Stimulated activated CD8-positive, alpha-beta memory T cell treated with anti-CD3 and anti-CD28 coated beads, Interleukin-2, amount 100 ng/mL, for 1 hour (primary cell): ENCODE results near the gene FOXI1.
"Not testable (repeated sequence)": the region's sequence is repeated elsewhere in the genome, so short reads cannot be mapped to it uniquely, and the experiment has no call there.

Experiments
- DNase-seq, 2 donors: peaks; one replicate each; pipeline ENCODE4 v3.0.0-alpha.2; 2020; ENCODE audit warnings: low read depth in 2 of 2

The FOXI1 gene

GRCh38 chr5:170126061-170126460 lies 20.4 kb downstream of the FOXI1 start:
- DNase-seq = no peak

GRCh38 chr5:170126626-170127025 lies 20.9 kb downstream of the FOXI1 start:
- no peak for DNase-seq

- no peak for DNase-seq
These were observed 25.5 kb downstream of the FOXI1 start for GRCh38 chr5:170131235-170131634.

- no peak for DNase-seq
These were observed 26.7 kb downstream of the FOXI1 start for GRCh38 chr5:170132269-170132975.

GRCh38 chr5:170132976-170133448 lies 27.3 kb downstream of the FOXI1 start:
- DNase-seq = no peak

- DNase-seq = no peak
These were observed 30.2 kb downstream of the FOXI1 start for GRCh38 chr5:170135796-170136490.

- no peak for DNase-seq
These were observed 30.8 kb downstream of the FOXI1 start for GRCh38 chr5:170136506-170136905.

GRCh38 chr5:170137694-170138214 lies 32.1 kb downstream of the FOXI1 start:
- DNase-seq = no peak

GRCh38 chr5:170138273-170138672 lies 32.6 kb downstream of the FOXI1 start:
- DNase-seq = no peak

GRCh38 chr5:170139786-170140335 lies 34.2 kb downstream of the FOXI1 start:
- no peak for DNase-seq

GRCh38 chr5:170141196-170141595 lies 35.5 kb downstream of the FOXI1 start:
- DNase-seq = not testable (repeated sequence)

GRCh38 chr5:170141636-170142035 lies 35.9 kb downstream of the FOXI1 start:
- DNase-seq = no peak

- DNase-seq = no peak
These were observed 36.5 kb downstream of the FOXI1 start for GRCh38 chr5:170142196-170142595.

GRCh38 chr5:170143091-170143490 lies 37.4 kb downstream of the FOXI1 start:
- DNase-seq = no peak

GRCh38 chr5:170143710-170144109 lies 38.0 kb downstream of the FOXI1 start:
- no peak for DNase-seq

GRCh38 chr5:170144286-170145023 lies 38.8 kb downstream of the FOXI1 start:
- no peak for DNase-seq

GRCh38 chr5:170145462-170145861 lies 39.8 kb downstream of the FOXI1 start:
- no peak for DNase-seq

GRCh38 chr5:170147051-170147752 lies 41.5 kb downstream of the FOXI1 start:
- DNase-seq = no peak

GRCh38 chr5:170147753-170148264 lies 42.1 kb downstream of the FOXI1 start:
- no peak for DNase-seq

GRCh38 chr5:170148430-170149205 lies 42.9 kb downstream of the FOXI1 start:
- no peak for DNase-seq

GRCh38 chr5:170149206-170149515 lies 43.5 kb downstream of the FOXI1 start:
- no peak for DNase-seq
